GM18867 (cell line): Measurements from ENCODE around the gene PPT1.
A peak's percentile ranks its signal among the peaks of the same experiment; 100 is the strongest.
"Not testable (repeated sequence)": the region's sequence is repeated elsewhere in the genome, so short reads cannot be mapped to it uniquely, and the experiment has no call there.

ENCODE experiments used
- ATAC-seq: cut with Tn5 transposase; IDR thresholded peaks from one replicate; pipeline ENCODE4 v1.9.1; 2021; ENCODE audit warnings: mild to moderate bottlenecking, moderate library complexity; ENCODE audit not compliant: unreplicated experiment

Gene PPT1

GRCh38 chr1:40092706-40093639 lies 4.1 kb downstream of the PPT1 start:
- no peak for ATAC-seq

- ATAC-seq: no peak
These were observed 4.8 kb downstream of the PPT1 start for GRCh38 chr1:40092241-40092640.

- ATAC-seq: no peak
These were observed 6.2 kb downstream of the PPT1 start for GRCh38 chr1:40090652-40091355.

- ATAC-seq: not testable (repeated sequence)
These were observed 12.3 kb downstream of the PPT1 start for GRCh38 chr1:40084750-40085149.

- ATAC-seq: no peak
These were observed 15.2 kb downstream of the PPT1 start for GRCh38 chr1:40081871-40082270.

- no peak for ATAC-seq
These were observed 17.2 kb downstream of the PPT1 start for GRCh38 chr1:40079774-40080400.

- no peak for ATAC-seq
These were observed 18.3 kb downstream of the PPT1 start for GRCh38 chr1:40078512-40079333.

GRCh38 chr1:40076895-40077312 lies 20.1 kb downstream of the PPT1 start:
- no peak for ATAC-seq

GRCh38 chr1:40075266-40075665 lies 21.8 kb downstream of the PPT1 start:
- ATAC-seq: no peak

- ATAC-seq: no peak
These were observed 24.0 kb downstream of the PPT1 start for GRCh38 chr1:40073062-40073461.

GRCh38 chr1:40072142-40072541 lies 24.9 kb downstream of the PPT1 start:
- no peak for ATAC-seq

- no peak for ATAC-seq
These were observed 29.2 kb downstream of the PPT1 start for GRCh38 chr1:40067851-40068250.

- no peak for ATAC-seq
These were observed 30.0 kb downstream of the PPT1 start for GRCh38 chr1:40067023-40067422.

- ATAC-seq: peak; percentile 69
These were observed 32.1 kb downstream of the PPT1 start for GRCh38 chr1:40064797-40065499.

- no peak for ATAC-seq
These were observed 36.9 kb downstream of the PPT1 start for GRCh38 chr1:40059960-40060750.

GRCh38 chr1:40059338-40059959 lies 37.6 kb downstream of the PPT1 start:
- ATAC-seq: no peak

GRCh38 chr1:40058453-40059337 lies 38.4 kb downstream of the PPT1 start:
- ATAC-seq: no peak

GRCh38 chr1:40058097-40058452 lies 39.0 kb downstream of the PPT1 start:
- no peak for ATAC-seq
